Measurements from ENCODE around the gene ECM1.

GRCh38 chr1:150548324-150548631 is 40.4 kb downstream of the ECM1 start:
- TF ChIP-seq CTCF (conservative IDR thresholded peaks at IDR 0.05; ENCODE audit: low read depth in 2 of 2): no peak
- TF ChIP-seq POLR2AphosphoS5 (IDR thresholded peaks at IDR 0.05; ENCODE audit: low read depth): no peak
